Peyer's patch (tissue), 4 donors: ENCODE measurements around the gene PALD1.

Experiments
- CTCF ChIP-seq, 6 experiments: fragments of 450-650 bp in 4 of 6; fragments of 200-600 bp in 2 of 6; sonication (generic) in 1 of 6; IDR thresholded peaks; one replicate each; pipeline ENCODE4 v1.5.1; 2017 to 2019; ENCODE audit warnings: antibody characterized with exemption in 6 of 6, mild to moderate bottlenecking in 3 of 6, moderate library complexity in 1 of 6
- POLR2A ChIP-seq, 2 donors: fragments of 450-650 bp; IDR thresholded peaks; one replicate each; pipeline ENCODE4 v1.5.1; 2017; ENCODE audit warnings: antibody characterized with exemption in 2 of 2, mild to moderate bottlenecking in 2 of 2, moderate library complexity in 2 of 2

- TF ChIP-seq CTCF (IDR thresholded peaks at IDR 0.05): no peak
- no peak for TF ChIP-seq POLR2A (IDR thresholded peaks at IDR 0.05)
These were observed 87.3 kb downstream of the PALD1 start for GRCh38 chr10:70565556-70566514.
